HepG2 (cell line): ENCODE data around the gene CASTOR1. TPM values are rescaled to one million over a fixed set of nuclear protein-coding genes. Genes with fewer than 3 reads are reported as not detected.

ENCODE experiments used
- ATAC-seq: fragments of 200-7000 bp; cut with Tn5 transposase; 3 replicates; pipeline ENCODE4 v1.9.1; 2020; ENCODE audit warnings: mild to moderate bottlenecking, moderate library complexity
- BruUV-seq: library from RNA; stranded (reverse); fragments of 400-500 nt; replicated peaks from 2 replicates; lab custom pipeline; 2021; lab: Mats Ljungman, UMichigan
- CTCF ChIA-PET: fragments of 300-600 bp; formaldehyde crosslinking; extraction: SDS; loops from one replicate; lab custom pipeline; 2021; ENCODE audit warnings: low total read pairs, inconsistent platforms, low intra/inter-chr PET ratio; lab: Yijun Ruan, JAX
- POLR2A ChIA-PET: fragments of 350-600 bp; sonication (Branson Sonifier 250); formaldehyde crosslinking; loops from one replicate; lab custom pipeline; 2020; ENCODE audit warnings: antibody characterized with exemption, inconsistent platforms; lab: Yijun Ruan, JAX
- DNase-seq: peaks from one replicate; pipeline ENCODE4 v3.0.0-alpha.2; 2015; ENCODE audit warnings: low spot score
- FAIRE-seq: peaks from 3 replicates; lab custom pipeline; 2011; peaks lifted over from hg19 to GRCh38; lab: Jason Lieb, UNC
- H2AFZ ChIP-seq: one replicate; pipeline ENCODE4 v1.6.1; 2011; ENCODE audit warnings: low read length, inconsistent platforms
- H3K27ac ChIP-seq: fragments of 300-600 bp; 3 replicates; pipeline ENCODE4 v1.8.0; 2011; ENCODE audit warnings: mixed run types, mild to moderate bottlenecking, mixed read lengths, low read length, inconsistent platforms; ENCODE audit not compliant: insufficient read depth; ENCODE audit errors: extremely low read length
- H3K27me3 ChIP-seq, 2 experiments: fragments of 200-600 bp in 1 of 2; 2 replicates in 1 of 2; 3 replicates in 1 of 2; pipeline versions ENCODE4 v1.6.0 to v1.8.0; 2011; ENCODE audit warnings: low read length in 2 of 2, mild to moderate bottlenecking in 2 of 2, moderate library complexity in 2 of 2, inconsistent platforms in 1 of 2; ENCODE audit not compliant: insufficient read depth in 2 of 2, control insufficient read depth in 1 of 2
- H3K36me3 ChIP-seq, 2 experiments: fragments of 200-600 bp in 1 of 2; replicated peaks in 1 of 2; 2 replicates in 1 of 2; 3 replicates in 1 of 2; pipeline versions ENCODE4 v1.5.1 to v1.8.0; 2011; ENCODE audit warnings: low read length in 2 of 2, inconsistent platforms in 1 of 2; ENCODE audit not compliant: insufficient read depth in 2 of 2, control insufficient read depth in 1 of 2
- H3K4me1 ChIP-seq: 2 replicates; pipeline ENCODE4 v1.5.1; 2012; ENCODE audit warnings: low read length, inconsistent platforms; ENCODE audit not compliant: insufficient read depth
- H3K4me2 ChIP-seq: 2 replicates; pipeline ENCODE4 v1.6.0; 2011; ENCODE audit warnings: low read depth, low read length, inconsistent platforms
- H3K4me3 ChIP-seq, 3 experiments: fragments of 200-600 bp in 1 of 3; sonication (generic), shearing (Covaris generic) in 1 of 3; replicated peaks in 1 of 3; 2 replicates each; pipeline ENCODE4 v1.5.1; 2011 to 2016; ENCODE audit warnings: low read length in 3 of 3, inconsistent platforms in 2 of 3, low read depth in 2 of 3, mild to moderate bottlenecking in 2 of 3, control low read depth in 1 of 3, mixed read lengths in 1 of 3; ENCODE audit not compliant: insufficient read depth in 1 of 3
- H3K79me2 ChIP-seq: one replicate; pipeline ENCODE4 v1.6.1; 2011; ENCODE audit warnings: low read length, inconsistent platforms; ENCODE audit not compliant: insufficient read depth
- H3K9ac ChIP-seq: 2 replicates; pipeline ENCODE4 v1.6.0; 2011; ENCODE audit warnings: mild to moderate bottlenecking, low read depth, low read length, inconsistent platforms; ENCODE audit not compliant: insufficient read depth
- H3K9me3 ChIP-seq: 2 replicates; pipeline ENCODE4 v1.5.1; 2012; ENCODE audit warnings: mild to moderate bottlenecking, low read length
- H4K20me1 ChIP-seq: 2 replicates; pipeline ENCODE4 v1.6.0; 2011; ENCODE audit warnings: inconsistent platforms, mild to moderate bottlenecking, low read length, moderate library complexity; ENCODE audit not compliant: insufficient read depth
- CHD4 ChIP-seq: fragments of 200-600 bp; sonication (generic); IDR thresholded peaks from 2 replicates; pipeline ENCODE4 v1.7.0; 2017; ENCODE audit warnings: mild to moderate bottlenecking, low read length, borderline replicate concordance
- CREB1 ChIP-seq, 2 experiments: fragments of 450-650 bp in 1 of 2; IDR thresholded peaks; 2 replicates each; pipeline ENCODE4 v1.6.1; 2016 to 2017; ENCODE audit warnings: control low read depth in 1 of 2, mild to moderate bottlenecking in 1 of 2, missing compliant biosample characterization in 1 of 2, missing genetic modification characterization in 1 of 2
- GATA4 ChIP-seq: sonication (generic); IDR thresholded peaks from 2 replicates; pipeline ENCODE4 v1.6.1; 2016; ENCODE audit warnings: antibody characterized with exemption, low read depth, borderline replicate concordance
- HHEX ChIP-seq: IDR thresholded peaks from 2 replicates; pipeline ENCODE4 v1.6.1; 2016; ENCODE audit warnings: control low read depth
- JARID2 ChIP-seq: sonication (generic); formaldehyde crosslinking; IDR thresholded peaks from 2 replicates; pipeline ENCODE4 v1.8.1; 2023; ENCODE audit warnings: missing genetic modification reagents, inconsistent platforms; ENCODE audit not compliant: insufficient replicate concordance
- RBM22 ChIP-seq: fragments of 200-400 bp; formaldehyde crosslinking; optimal IDR thresholded peaks from 2 replicates; pipeline ENCODE3; 2017; ENCODE audit warnings: mild to moderate bottlenecking, low read length, moderate library complexity
- SIX1 ChIP-seq: sonication (generic); formaldehyde crosslinking; IDR thresholded peaks from 2 replicates; pipeline ENCODE4 v1.4.0; 2020; ENCODE audit warnings: missing genetic modification reagents, borderline replicate concordance
- TAF1 ChIP-seq: sonication (generic); formaldehyde crosslinking; IDR thresholded peaks from 2 replicates; pipeline ENCODE4 v1.4.0; 2020; ENCODE audit warnings: missing genetic modification reagents
- ZNF33B ChIP-seq: sonication (generic); formaldehyde crosslinking; IDR thresholded peaks from 2 replicates; pipeline ENCODE4 v1.5.1; 2020; ENCODE audit warnings: mild to moderate bottlenecking, missing genetic modification reagents
- ZNF564 ChIP-seq: sonication (generic); formaldehyde crosslinking; IDR thresholded peaks from 2 replicates; pipeline ENCODE4 v1.8.1; 2023; ENCODE audit warnings: mild to moderate bottlenecking, missing genetic modification reagents
- ZNF615 ChIP-seq: sonication (generic); formaldehyde crosslinking; IDR thresholded peaks from 2 replicates; pipeline ENCODE4 v1.5.0; 2020; ENCODE audit warnings: mild to moderate bottlenecking, missing genetic modification reagents, borderline replicate concordance
- WGBS: methylation state at CpG from one replicate; pipeline ENCODE4 v1.1.6; 2017; ENCODE audit warnings: low lambda C conversion rate; 5-methylcytosine and 5-hydroxymethylcytosine counted together
- in situ Hi-C: cut with HindIII; loops from 2 replicates; pipeline ENCODE4 v1.10.0; 2017; ENCODE audit warnings: low pct_unique_long_range_greater_than_20kb; ENCODE audit not compliant: extremely low pct_ligation_motif_present
- intact Hi-C: fragments of 100-400 bp; cut with micrococcal nuclease; formaldehyde crosslinking; loops from one replicate; pipeline ENCODE4 v1.10.0; 2022; ENCODE audit not compliant: unreplicated experiment
- polyA plus RNA-seq, 8 experiments: library from polyadenylated mRNA; depleted of rRNA in 3 of 8; stranded (reverse) in 7 of 8; unstranded in 1 of 8; fragments of >200 nt; fragmentation: Illumina TruSeq in 4 of 8; extraction: Trizol in 4 of 8; gene quantifications; 2 replicates each; pipeline versions ENCODE4 v1.2.1 to v1.2.3, GENCODE V29; 2011 to 2016; ENCODE audit warnings: low read depth in 4 of 8, missing spikeins in 1 of 8, mixed read lengths in 1 of 8; ENCODE audit not compliant: insufficient read depth in 1 of 8
- total RNA-seq, 5 experiments: library from RNA; depleted of rRNA; stranded (reverse); fragments of >200 nt; fragmentation: Illumina TruSeq; extraction: Trizol; gene quantifications; 2 replicates each; pipeline ENCODE4 v1.2.3, GENCODE V29; 2016; ENCODE audit warnings: low read depth in 1 of 5
- TF ChIP-seq, protein P1 (sequence below): sonication (generic); formaldehyde crosslinking; IDR thresholded peaks from 2 replicates; pipeline ENCODE4 v1.5.1; 2020; ENCODE audit warnings: mild to moderate bottlenecking, missing genetic modification reagents, moderate library complexity
- TF ChIP-seq, protein P2 (sequence below): conservative IDR thresholded peaks from 2 replicates; pipeline ENCODE4 v1.6.1; 2018; ENCODE audit warnings: missing genetic modification reagents
- TF ChIP-seq, protein P3 (sequence below): sonication (generic); formaldehyde crosslinking; IDR thresholded peaks from 2 replicates; pipeline ENCODE4 v1.5.0; 2020; ENCODE audit warnings: missing genetic modification reagents
- TF ChIP-seq, protein P4 (sequence below): sonication (generic); formaldehyde crosslinking; IDR thresholded peaks from 2 replicates; pipeline ENCODE4 v1.8.0; 2022; ENCODE audit warnings: mild to moderate bottlenecking, missing genetic modification reagents, borderline replicate concordance

CASTOR1 gene
- total and polyA plus RNA-seq, 2 of the 13 experiments (the other 11 are each of a cell fraction or from before 2014, with no cell fraction given): 2.6 to 4.4 TPM

DNA sequence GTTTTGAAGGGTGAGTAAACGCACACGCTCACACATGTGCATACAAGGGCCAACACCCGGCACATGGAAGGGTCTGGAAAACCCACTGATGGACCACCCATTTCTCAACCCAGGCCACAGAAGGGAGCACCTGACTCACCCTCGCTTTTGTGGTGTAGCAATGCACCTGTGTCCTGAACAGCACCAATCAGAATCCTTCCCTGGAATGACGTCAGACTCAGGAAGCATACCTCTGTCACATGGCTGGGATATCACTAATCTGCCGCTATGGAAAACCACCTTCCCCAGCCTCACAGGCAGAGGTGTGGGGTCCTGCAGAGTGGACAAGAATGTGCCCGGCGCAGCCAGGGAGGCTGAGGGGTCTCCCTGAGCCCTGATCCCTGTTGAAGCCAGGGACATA is 13.7 kb downstream of the CASTOR1 start (continued):
- TF ChIP-seq, protein P1, sequence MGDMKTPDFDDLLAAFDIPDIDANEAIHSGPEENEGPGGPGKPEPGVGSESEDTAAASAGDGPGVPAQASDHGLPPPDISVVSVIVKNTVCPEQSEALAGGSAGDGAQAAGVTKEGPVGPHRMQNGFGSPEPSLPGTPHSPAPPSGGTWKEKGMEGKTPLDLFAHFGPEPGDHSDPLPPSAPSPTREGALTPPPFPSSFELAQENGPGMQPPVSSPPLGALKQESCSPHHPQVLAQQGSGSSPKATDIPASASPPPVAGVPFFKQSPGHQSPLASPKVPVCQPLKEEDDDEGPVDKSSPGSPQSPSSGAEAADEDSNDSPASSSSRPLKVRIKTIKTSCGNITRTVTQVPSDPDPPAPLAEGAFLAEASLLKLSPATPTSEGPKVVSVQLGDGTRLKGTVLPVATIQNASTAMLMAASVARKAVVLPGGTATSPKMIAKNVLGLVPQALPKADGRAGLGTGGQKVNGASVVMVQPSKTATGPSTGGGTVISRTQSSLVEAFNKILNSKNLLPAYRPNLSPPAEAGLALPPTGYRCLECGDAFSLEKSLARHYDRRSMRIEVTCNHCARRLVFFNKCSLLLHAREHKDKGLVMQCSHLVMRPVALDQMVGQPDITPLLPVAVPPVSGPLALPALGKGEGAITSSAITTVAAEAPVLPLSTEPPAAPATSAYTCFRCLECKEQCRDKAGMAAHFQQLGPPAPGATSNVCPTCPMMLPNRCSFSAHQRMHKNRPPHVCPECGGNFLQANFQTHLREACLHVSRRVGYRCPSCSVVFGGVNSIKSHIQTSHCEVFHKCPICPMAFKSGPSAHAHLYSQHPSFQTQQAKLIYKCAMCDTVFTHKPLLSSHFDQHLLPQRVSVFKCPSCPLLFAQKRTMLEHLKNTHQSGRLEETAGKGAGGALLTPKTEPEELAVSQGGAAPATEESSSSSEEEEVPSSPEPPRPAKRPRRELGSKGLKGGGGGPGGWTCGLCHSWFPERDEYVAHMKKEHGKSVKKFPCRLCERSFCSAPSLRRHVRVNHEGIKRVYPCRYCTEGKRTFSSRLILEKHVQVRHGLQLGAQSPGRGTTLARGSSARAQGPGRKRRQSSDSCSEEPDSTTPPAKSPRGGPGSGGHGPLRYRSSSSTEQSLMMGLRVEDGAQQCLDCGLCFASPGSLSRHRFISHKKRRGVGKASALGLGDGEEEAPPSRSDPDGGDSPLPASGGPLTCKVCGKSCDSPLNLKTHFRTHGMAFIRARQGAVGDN (CRISPR knock-in tag): no peak
- TF ChIP-seq CREB1 (IDR thresholded peaks at IDR 0.05) (peak; percentile 84), CREB1 (CRISPR knock-in tag; IDR thresholded peaks at IDR 0.05) (no peak), CHD4 (no peak)

DNA sequence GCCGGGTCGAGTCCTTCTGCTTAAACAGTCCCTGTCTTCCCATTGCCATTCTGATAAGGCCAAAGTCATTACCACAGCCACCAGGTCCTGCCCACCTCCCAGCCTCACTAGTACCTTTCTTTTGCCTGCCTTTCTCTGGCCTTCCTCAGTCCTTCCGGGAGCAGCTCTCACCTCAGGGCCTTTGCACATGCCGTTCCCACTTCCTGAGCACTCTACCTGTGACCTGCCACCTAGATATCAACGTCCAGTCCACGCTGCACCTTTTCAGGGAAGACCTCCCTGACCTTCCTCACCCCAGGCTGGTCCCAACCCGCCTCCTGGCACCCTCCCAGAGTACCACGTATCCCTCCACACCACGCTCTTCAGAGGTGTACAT is 14.9 kb downstream of the CASTOR1 start:
- WGBS: 41% methylated on average over 9 of the region's 9 CpGs
- H3K9me3 ChIP-seq: no peaks in the 10 kb centered on the region
- H3K9ac ChIP-seq: no peak overlapping the region
- FAIRE-seq (no peak), ATAC-seq (no peak), DNase-seq (no peak)
- ChIA-PET CTCF (no interaction called here), POLR2A (no interaction called here)
- peaks cover 6 to 53% of the 10 kb centered on the region in 2 experiments for H3K27me3 ChIP-seq
- no TSS peak for BruUV-seq
- in situ Hi-C loops: no loop called here
- peaks cover 11% of the 10 kb centered on the region; the same call in 1 of the 2 replicates for H3K4me1 ChIP-seq
- H3K36me3 ChIP-seq: no peaks in the 10 kb centered on the region
- no peaks in the 10 kb centered on the region for H4K20me1 ChIP-seq
- H3K4me2 ChIP-seq: no peak overlapping the region
- no peaks in the 10 kb centered on the region for H3K79me2 ChIP-seq
- intact Hi-C loops: no loop called here
- no peak overlapping the region for H3K27ac ChIP-seq
- no peak overlapping the region for H2AFZ ChIP-seq
- no peak overlapping the region for H3K4me3 ChIP-seq
- TF ChIP-seq, protein P2, sequence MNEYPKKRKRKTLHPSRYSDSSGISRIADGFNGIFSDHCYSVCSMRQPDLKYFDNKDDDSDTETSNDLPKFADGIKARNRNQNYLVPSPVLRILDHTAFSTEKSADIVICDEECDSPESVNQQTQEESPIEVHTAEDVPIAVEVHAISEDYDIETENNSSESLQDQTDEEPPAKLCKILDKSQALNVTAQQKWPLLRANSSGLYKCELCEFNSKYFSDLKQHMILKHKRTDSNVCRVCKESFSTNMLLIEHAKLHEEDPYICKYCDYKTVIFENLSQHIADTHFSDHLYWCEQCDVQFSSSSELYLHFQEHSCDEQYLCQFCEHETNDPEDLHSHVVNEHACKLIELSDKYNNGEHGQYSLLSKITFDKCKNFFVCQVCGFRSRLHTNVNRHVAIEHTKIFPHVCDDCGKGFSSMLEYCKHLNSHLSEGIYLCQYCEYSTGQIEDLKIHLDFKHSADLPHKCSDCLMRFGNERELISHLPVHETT: no peak
- TF ChIP-seq JARID2 (no peak), TAF1 (CRISPR knock-in tag) (no peak), ZNF564 (CRISPR knock-in tag) (no peak), ZNF615 (CRISPR knock-in tag) (no peak), HHEX (no peak), RBM22 (no peak), ZNF33B (CRISPR knock-in tag) (no peak), SIX1 (CRISPR knock-in tag) (no peak), GATA4 (no peak)
- TF ChIP-seq, protein P3, sequence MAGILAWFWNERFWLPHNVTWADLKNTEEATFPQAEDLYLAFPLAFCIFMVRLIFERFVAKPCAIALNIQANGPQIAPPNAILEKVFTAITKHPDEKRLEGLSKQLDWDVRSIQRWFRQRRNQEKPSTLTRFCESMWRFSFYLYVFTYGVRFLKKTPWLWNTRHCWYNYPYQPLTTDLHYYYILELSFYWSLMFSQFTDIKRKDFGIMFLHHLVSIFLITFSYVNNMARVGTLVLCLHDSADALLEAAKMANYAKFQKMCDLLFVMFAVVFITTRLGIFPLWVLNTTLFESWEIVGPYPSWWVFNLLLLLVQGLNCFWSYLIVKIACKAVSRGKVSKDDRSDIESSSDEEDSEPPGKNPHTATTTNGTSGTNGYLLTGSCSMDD (CRISPR knock-in tag): no peak
- TF ChIP-seq, protein P4, sequence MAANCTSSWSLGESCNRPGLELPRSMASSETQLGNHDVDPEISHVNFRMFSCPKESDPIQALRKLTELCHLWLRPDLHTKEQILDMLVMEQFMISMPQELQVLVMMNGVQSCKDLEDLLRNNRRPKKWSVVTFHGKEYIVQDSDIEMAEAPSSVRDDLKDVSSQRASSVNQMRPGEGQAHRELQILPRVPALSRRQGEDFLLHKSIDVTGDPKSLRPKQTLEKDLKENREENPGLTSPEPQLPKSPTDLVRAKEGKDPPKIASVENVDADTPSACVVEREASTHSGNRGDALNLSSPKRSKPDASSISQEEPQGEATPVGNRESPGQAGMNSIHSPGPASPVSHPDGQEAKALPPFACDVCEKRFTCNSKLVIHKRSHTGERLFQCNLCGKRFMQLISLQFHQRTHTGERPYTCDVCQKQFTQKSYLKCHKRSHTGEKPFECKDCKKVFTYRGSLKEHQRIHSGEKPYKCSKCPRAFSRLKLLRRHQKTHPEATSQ (CRISPR knock-in tag): no peak
